MM.1S (cell line): ENCODE results near the gene HERC2.

ENCODE experiments used
- CTCF ChIP-seq: fragments of 300-600 bp; sonication (generic); IDR thresholded peaks from 2 replicates; pipeline ENCODE4 v1.5.1; 2016; ENCODE audit warnings: antibody characterized with exemption, low read length, mixed read lengths
- EZH2 ChIP-seq: fragments of 300-600 bp; sonication (generic); optimal IDR thresholded peaks from 2 replicates; pipeline ENCODE3; 2017; ENCODE audit warnings: low read depth, mild to moderate bottlenecking, antibody characterized with exemption, low read length, mixed read lengths
- EZH2phosphoT487 ChIP-seq: fragments of 300-600 bp; sonication (generic); IDR thresholded peaks from 2 replicates; pipeline ENCODE4 v1.6.1; 2018; ENCODE audit warnings: antibody characterized with exemption, low read length

- TF ChIP-seq EZH2 (no peak), CTCF (no peak), EZH2phosphoT487 (no peak)
Observed at GRCh38 chr15:28154283-28154682, 167.7 kb downstream of the HERC2 start.
